ENCODE measurements around the gene PTPRG. TPM values are rescaled to one million over a fixed set of nuclear protein-coding genes. Genes with fewer than 3 reads are reported as not detected.

Gene PTPRG
- total and polyA plus RNA-seq, 2 experiments from 2014 or later, result 24.4 to 131 TPM

DNA sequence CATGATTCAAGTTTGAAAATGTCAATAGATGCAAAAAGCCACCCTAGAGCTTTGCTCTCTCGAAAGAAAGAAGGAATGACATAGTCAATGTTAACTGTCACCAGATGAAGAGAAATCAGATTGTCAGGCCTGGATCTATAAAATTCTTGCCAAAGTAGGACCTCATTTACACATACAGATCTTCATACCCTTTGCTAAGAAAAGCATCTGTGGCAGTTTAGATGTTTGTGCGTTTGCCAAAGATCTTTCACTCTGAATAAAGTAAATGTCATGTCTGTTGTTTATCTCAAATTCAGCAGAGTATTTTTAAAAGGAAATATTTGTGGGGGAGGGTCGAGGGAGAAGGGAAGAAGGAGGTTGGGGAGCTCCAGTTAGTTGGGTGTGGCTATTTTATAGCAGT is 692.6 kb downstream of the PTPRG start:
- no peaks in the 10 kb centered on the region for H3K79me2 ChIP-seq (replicated peaks; ENCODE audit: insufficient read depth)
- H3K36me3 ChIP-seq (ENCODE audit: insufficient read depth), result no peaks in the 10 kb centered on the region
- DNase-seq (ENCODE audit: low spot score), result no peak
- H2AFZ ChIP-seq, result no peak overlapping the region
- H3K4me1 ChIP-seq (ENCODE audit: insufficient read depth), result no peaks in the 10 kb centered on the region
- no peaks in the 10 kb centered on the region for H3K9me2 ChIP-seq (ENCODE audit: insufficient read depth)
- Mint-ChIP-seq H3K4me1 (peaks cover 16% of the 10 kb centered on the region; the same call in 2 of the 3 replicates), H3K4me3 (no peak overlapping the region), H3K27ac (no peak overlapping the region; the same call in 1 of the 2 replicates), H3K36me3 (ENCODE audit: low read depth) (0 out of 3 replicates have a peak, but pooled peaks cover 3% of the 10 kb centered on the region), H3K27me3 (ENCODE audit: insufficient read depth, low read depth, poor library complexity) (no peaks in the 10 kb centered on the region), H3K9me3 (no peaks in the 10 kb centered on the region)
- no peaks in the 10 kb centered on the region for H3F3A ChIP-seq (replicated peaks; ENCODE audit: low read depth)
- no peak overlapping the region for H3K27ac ChIP-seq (ENCODE audit: low read depth)
- no peak overlapping the region for H3K4me2 ChIP-seq
- no peaks in the 10 kb centered on the region for H4K20me1 ChIP-seq (replicated peaks; ENCODE audit: insufficient read depth)
- ATAC-seq, result no peak
- TF ChIP-seq, protein P1, sequence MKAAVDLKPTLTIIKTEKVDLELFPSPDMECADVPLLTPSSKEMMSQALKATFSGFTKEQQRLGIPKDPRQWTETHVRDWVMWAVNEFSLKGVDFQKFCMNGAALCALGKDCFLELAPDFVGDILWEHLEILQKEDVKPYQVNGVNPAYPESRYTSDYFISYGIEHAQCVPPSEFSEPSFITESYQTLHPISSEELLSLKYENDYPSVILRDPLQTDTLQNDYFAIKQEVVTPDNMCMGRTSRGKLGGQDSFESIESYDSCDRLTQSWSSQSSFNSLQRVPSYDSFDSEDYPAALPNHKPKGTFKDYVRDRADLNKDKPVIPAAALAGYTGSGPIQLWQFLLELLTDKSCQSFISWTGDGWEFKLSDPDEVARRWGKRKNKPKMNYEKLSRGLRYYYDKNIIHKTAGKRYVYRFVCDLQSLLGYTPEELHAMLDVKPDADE (IDR thresholded peaks at IDR 0.05), result no peak
- TF ChIP-seq CREB1 (CRISPR knock-in tag; IDR thresholded peaks at IDR 0.05; ENCODE audit: low read depth) (no peak), EZH2 (IDR thresholded peaks at IDR 0.05; ENCODE audit: low read depth, unreplicated experiment) (no peak), ZNF331 (CRISPR knock-in tag; IDR thresholded peaks at IDR 0.05; ENCODE audit: low read depth) (no peak), STAT1 (IDR thresholded peaks at IDR 0.05; ENCODE audit: unreplicated experiment) (no peak), ZNF114 (CRISPR knock-in tag; IDR thresholded peaks at IDR 0.05) (no peak), EZH2phosphoT487 (IDR thresholded peaks at IDR 0.05; ENCODE audit: unreplicated experiment) (no peak), JUNB (IDR thresholded peaks at IDR 0.05; ENCODE audit: unreplicated experiment) (no peak), NANOG (IDR thresholded peaks at IDR 0.05; ENCODE audit: borderline replicate concordance) (no peak), POLR2AphosphoS5 (IDR thresholded peaks at IDR 0.05; ENCODE audit: low read depth) (no peak)
- TF ChIP-seq, protein P2, sequence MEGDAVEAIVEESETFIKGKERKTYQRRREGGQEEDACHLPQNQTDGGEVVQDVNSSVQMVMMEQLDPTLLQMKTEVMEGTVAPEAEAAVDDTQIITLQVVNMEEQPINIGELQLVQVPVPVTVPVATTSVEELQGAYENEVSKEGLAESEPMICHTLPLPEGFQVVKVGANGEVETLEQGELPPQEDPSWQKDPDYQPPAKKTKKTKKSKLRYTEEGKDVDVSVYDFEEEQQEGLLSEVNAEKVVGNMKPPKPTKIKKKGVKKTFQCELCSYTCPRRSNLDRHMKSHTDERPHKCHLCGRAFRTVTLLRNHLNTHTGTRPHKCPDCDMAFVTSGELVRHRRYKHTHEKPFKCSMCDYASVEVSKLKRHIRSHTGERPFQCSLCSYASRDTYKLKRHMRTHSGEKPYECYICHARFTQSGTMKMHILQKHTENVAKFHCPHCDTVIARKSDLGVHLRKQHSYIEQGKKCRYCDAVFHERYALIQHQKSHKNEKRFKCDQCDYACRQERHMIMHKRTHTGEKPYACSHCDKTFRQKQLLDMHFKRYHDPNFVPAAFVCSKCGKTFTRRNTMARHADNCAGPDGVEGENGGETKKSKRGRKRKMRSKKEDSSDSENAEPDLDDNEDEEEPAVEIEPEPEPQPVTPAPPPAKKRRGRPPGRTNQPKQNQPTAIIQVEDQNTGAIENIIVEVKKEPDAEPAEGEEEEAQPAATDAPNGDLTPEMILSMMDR (conservative IDR thresholded peaks at IDR 0.05; ENCODE audit: low read depth in 2 of 2), result no peak
- TF ChIP-seq, protein P3, sequence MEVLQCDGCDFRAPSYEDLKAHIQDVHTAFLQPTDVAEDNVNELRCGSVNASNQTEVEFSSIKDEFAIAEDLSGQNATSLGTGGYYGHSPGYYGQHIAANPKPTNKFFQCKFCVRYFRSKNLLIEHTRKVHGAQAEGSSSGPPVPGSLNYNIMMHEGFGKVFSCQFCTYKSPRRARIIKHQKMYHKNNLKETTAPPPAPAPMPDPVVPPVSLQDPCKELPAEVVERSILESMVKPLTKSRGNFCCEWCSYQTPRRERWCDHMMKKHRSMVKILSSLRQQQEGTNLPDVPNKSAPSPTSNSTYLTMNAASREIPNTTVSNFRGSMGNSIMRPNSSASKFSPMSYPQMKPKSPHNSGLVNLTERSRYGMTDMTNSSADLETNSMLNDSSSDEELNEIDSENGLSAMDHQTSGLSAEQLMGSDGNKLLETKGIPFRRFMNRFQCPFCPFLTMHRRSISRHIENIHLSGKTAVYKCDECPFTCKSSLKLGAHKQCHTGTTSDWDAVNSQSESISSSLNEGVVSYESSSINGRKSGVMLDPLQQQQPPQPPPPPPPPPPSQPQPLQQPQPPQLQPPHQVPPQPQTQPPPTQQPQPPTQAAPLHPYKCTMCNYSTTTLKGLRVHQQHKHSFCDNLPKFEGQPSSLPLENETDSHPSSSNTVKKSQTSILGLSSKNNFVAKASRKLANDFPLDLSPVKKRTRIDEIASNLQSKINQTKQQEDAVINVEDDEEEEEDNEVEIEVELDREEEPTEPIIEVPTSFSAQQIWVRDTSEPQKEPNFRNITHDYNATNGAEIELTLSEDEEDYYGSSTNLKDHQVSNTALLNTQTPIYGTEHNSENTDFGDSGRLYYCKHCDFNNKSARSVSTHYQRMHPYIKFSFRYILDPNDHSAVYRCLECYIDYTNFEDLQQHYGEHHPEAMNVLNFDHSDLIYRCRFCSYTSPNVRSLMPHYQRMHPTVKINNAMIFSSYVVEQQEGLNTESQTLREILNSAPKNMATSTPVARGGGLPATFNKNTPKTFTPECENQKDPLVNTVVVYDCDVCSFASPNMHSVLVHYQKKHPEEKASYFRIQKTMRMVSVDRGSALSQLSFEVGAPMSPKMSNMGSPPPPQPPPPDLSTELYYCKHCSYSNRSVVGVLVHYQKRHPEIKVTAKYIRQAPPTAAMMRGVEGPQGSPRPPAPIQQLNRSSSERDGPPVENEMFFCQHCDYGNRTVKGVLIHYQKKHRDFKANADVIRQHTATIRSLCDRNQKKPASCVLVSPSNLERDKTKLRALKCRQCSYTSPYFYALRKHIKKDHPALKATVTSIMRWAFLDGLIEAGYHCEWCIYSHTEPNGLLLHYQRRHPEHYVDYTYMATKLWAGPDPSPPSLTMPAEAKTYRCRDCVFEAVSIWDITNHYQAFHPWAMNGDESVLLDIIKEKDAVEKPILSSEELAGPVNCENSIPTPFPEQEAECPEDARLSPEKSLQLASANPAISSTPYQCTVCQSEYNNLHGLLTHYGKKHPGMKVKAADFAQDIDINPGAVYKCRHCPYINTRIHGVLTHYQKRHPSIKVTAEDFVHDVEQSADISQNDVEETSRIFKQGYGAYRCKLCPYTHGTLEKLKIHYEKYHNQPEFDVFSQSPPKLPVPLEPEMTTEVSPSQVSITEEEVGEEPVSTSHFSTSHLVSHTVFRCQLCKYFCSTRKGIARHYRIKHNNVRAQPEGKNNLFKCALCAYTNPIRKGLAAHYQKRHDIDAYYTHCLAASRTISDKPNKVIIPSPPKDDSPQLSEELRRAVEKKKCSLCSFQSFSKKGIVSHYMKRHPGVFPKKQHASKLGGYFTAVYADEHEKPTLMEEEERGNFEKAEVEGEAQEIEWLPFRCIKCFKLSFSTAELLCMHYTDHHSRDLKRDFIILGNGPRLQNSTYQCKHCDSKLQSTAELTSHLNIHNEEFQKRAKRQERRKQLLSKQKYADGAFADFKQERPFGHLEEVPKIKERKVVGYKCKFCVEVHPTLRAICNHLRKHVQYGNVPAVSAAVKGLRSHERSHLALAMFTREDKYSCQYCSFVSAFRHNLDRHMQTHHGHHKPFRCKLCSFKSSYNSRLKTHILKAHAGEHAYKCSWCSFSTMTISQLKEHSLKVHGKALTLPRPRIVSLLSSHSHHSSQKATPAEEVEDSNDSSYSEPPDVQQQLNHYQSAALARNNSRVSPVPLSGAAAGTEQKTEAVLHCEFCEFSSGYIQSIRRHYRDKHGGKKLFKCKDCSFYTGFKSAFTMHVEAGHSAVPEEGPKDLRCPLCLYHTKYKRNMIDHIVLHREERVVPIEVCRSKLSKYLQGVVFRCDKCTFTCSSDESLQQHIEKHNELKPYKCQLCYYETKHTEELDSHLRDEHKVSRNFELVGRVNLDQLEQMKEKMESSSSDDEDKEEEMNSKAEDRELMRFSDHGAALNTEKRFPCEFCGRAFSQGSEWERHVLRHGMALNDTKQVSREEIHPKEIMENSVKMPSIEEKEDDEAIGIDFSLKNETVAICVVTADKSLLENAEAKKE (CRISPR knock-in tag; IDR thresholded peaks at IDR 0.05), result no peak
- TF ChIP-seq, protein P4, sequence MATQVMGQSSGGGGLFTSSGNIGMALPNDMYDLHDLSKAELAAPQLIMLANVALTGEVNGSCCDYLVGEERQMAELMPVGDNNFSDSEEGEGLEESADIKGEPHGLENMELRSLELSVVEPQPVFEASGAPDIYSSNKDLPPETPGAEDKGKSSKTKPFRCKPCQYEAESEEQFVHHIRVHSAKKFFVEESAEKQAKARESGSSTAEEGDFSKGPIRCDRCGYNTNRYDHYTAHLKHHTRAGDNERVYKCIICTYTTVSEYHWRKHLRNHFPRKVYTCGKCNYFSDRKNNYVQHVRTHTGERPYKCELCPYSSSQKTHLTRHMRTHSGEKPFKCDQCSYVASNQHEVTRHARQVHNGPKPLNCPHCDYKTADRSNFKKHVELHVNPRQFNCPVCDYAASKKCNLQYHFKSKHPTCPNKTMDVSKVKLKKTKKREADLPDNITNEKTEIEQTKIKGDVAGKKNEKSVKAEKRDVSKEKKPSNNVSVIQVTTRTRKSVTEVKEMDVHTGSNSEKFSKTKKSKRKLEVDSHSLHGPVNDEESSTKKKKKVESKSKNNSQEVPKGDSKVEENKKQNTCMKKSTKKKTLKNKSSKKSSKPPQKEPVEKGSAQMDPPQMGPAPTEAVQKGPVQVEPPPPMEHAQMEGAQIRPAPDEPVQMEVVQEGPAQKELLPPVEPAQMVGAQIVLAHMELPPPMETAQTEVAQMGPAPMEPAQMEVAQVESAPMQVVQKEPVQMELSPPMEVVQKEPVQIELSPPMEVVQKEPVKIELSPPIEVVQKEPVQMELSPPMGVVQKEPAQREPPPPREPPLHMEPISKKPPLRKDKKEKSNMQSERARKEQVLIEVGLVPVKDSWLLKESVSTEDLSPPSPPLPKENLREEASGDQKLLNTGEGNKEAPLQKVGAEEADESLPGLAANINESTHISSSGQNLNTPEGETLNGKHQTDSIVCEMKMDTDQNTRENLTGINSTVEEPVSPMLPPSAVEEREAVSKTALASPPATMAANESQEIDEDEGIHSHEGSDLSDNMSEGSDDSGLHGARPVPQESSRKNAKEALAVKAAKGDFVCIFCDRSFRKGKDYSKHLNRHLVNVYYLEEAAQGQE (IDR thresholded peaks at IDR 0.05; ENCODE audit: unreplicated experiment), result no peak
- H3K4me3 ChIP-seq, result no peak overlapping the region
- no peaks in the 10 kb centered on the region for H3K27me3 ChIP-seq (ENCODE audit: insufficient read depth)

All from GM23338 (cell line).